ENCODE results near the gene LRP1B. TPM values are rescaled to one million over a fixed set of nuclear protein-coding genes. Genes with fewer than 3 reads are reported as not detected.

The LRP1B gene
- total RNA-seq, 4 donors from 2014 or later = 1.2 to 3.3 (median 2.6) TPM

DNA sequence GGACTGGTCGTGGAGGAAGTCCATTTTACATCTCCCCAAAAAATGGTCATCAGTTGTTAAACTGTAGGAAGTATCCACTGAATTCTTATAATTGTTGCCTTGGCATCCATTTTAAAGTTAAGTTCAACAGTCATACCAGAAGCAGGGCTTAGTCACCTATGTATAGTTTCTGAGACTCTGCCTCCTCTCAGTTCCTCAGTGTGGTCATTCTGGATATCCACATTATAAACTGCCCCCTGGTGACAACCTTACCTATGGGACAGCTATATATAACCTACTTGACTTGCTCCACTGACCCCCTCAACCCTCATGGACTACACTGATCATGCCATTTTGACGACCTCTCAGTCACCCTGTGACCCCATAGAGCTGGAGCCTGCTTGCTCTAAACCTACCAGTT, 617.0 kb downstream of the LRP1B start:
- Histone ChIP-seq H3K4me3 (no peak overlapping the region), H3K4me1 (no peaks in the 10 kb centered on the region), H3K27ac (no peak overlapping the region), H3K27me3 (no peaks in the 10 kb centered on the region), H3K36me3 (no peaks in the 10 kb centered on the region), H3K9me3 (no peaks in the 10 kb centered on the region)
- no peak for TF ChIP-seq POLR2A (IDR thresholded peaks at IDR 0.05)
- TF ChIP-seq, protein P1, sequence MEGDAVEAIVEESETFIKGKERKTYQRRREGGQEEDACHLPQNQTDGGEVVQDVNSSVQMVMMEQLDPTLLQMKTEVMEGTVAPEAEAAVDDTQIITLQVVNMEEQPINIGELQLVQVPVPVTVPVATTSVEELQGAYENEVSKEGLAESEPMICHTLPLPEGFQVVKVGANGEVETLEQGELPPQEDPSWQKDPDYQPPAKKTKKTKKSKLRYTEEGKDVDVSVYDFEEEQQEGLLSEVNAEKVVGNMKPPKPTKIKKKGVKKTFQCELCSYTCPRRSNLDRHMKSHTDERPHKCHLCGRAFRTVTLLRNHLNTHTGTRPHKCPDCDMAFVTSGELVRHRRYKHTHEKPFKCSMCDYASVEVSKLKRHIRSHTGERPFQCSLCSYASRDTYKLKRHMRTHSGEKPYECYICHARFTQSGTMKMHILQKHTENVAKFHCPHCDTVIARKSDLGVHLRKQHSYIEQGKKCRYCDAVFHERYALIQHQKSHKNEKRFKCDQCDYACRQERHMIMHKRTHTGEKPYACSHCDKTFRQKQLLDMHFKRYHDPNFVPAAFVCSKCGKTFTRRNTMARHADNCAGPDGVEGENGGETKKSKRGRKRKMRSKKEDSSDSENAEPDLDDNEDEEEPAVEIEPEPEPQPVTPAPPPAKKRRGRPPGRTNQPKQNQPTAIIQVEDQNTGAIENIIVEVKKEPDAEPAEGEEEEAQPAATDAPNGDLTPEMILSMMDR (IDR thresholded peaks at IDR 0.05) = no peak
- TF ChIP-seq EP300 (IDR thresholded peaks at IDR 0.05) = no peak
- DNase-seq (ENCODE audit: low spot score in 2 of 2) = no peak
- WGBS, 2 donors = 44 to 48% methylated on average over 2 of the region's 2 CpGs

DNA sequence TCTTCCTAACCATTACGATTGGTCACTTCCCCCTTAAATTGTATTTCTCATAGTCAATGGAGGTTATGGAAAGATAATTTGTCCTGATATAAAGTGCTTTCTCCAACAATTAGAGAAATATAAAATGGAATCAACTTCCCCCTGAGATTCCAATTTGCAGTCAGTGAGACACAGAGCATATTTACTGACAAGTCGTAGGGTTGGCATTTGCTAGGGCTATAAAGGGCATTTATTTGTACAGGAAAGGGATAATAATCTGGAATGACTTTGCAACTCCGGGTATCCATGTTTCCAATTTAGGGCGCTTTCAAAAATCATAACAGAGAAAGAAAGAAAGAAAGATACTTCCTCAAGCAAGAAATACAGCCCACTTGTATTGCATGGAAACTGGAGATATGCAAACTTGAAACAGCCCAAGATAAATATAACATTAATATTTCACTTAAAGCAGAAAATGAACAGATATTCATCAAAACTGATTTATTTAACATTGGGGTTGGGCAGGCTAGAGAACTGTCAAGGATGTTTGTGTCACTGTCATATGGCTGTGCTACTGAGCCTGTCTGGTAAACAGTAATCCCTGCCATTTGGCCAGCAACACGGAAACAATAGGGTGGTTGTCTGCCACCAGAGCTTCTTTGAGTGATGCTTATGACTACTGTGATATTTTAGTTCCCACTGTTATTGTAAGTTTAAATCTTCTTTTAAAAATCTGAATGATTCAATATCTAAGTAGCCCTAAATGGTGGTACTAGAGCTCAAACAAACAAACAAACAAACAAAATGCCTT, 621.8 kb downstream of the LRP1B start:
- no peaks in the 10 kb centered on the region for H3K9me3 ChIP-seq
- H3K36me3 ChIP-seq = no peaks in the 10 kb centered on the region
- H3K27ac ChIP-seq = no peak overlapping the region
- H3K4me3 ChIP-seq = no peak overlapping the region
- H3K4me1 ChIP-seq = no peaks in the 10 kb centered on the region
- no peak for DNase-seq (ENCODE audit: low spot score in 2 of 2)
- no peak for TF ChIP-seq EP300 (IDR thresholded peaks at IDR 0.05)
- TF ChIP-seq POLR2A (IDR thresholded peaks at IDR 0.05) = no peak
- TF ChIP-seq, protein P1 (IDR thresholded peaks at IDR 0.05) = no peak
- H3K27me3 ChIP-seq = no peaks in the 10 kb centered on the region
- WGBS, 2 donors = 45 to 46% methylated on average over 5 of the region's 5 CpGs

DNA sequence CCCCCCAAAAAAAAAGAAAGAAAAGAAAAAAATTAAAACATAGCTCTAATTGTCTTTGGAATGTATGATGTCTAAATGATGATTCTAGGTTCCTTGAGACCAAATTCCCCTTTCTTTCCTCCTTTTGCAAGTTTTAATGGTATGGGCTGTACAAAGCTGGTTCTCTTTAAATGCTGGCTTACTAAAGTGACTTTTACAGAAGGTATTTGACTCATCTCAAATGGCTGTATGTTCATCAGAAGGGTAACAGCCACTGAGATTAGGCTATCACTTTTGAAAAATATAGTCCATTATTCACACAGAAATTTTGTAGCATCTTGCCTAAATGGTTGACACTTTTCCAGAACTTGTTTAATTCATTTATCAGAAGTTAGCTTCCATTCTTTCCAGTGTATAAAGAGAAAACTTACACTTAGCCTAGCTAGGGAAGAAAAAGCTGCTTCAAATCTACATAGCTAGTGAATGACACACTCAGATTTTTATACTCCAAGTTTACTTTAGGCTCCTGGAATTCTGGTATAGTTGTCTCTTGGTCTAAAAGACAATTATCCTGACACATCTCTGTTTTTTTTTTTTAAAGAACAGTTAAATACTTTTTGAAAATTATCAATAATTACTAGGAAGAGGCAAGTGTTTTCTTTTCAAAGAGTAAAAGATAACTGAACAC, 622.6 kb downstream of the LRP1B start:
- DNase-seq (ENCODE audit: low spot score in 2 of 2) = no peak
- TF ChIP-seq POLR2A (IDR thresholded peaks at IDR 0.05) (no peak), EP300 (IDR thresholded peaks at IDR 0.05) (no peak)
- Histone ChIP-seq H3K9me3 (no peaks in the 10 kb centered on the region), H3K36me3 (no peaks in the 10 kb centered on the region), H3K4me1 (no peaks in the 10 kb centered on the region), H3K27ac (no peak overlapping the region), H3K27me3 (no peaks in the 10 kb centered on the region), H3K4me3 (no peak overlapping the region)

DNA sequence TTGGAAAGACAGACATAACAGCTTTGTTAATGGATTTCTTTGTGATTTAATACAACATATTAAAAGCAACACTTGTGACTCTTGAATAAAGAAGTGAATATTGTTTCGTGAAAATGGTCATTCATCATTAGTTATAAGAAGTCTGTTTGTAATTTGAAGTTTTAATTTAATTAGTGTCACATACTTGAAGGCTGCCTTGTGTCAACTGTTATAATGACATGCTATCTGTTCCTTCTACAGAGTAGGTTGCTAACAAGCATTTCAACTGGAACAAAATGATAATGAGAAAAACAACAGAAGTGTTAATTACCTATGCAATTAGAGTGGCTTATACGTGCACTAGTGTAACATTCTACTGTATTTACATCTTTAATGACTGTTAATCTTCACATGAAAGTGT, 624.7 kb downstream of the LRP1B start:
- Histone ChIP-seq H3K27me3 (no peaks in the 10 kb centered on the region), H3K36me3 (no peaks in the 10 kb centered on the region), H3K27ac (no peak overlapping the region), H3K9me3 (no peaks in the 10 kb centered on the region), H3K4me3 (no peak overlapping the region), H3K4me1 (no peaks in the 10 kb centered on the region)
- DNase-seq (ENCODE audit: low spot score in 2 of 2) = no peak
- 44 to 51% methylated on average over 2 of the region's 2 CpGs for WGBS, 2 donors
- TF ChIP-seq POLR2A (IDR thresholded peaks at IDR 0.05) (no peak), EP300 (IDR thresholded peaks at IDR 0.05) (no peak)
- TF ChIP-seq, protein P1 (IDR thresholded peaks at IDR 0.05) = no peak

DNA sequence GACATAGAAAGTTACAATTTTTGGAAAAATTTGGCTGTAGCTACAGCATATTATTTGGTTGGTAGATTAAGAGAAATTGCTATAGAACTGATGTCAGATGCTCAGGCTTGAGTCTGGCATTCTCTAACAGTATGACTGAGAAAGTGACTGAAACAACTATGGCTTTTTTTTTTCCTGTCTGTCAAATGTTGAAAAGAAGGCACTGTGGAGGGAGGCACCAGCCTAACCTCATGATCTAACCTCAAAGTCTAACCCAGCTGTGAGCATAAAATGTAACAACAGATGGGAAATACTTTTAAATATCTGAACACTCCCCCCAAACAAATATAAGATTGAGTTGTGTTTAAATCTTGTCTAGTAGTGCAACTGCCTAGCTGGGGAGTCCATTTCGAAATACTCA, 629.1 kb downstream of the LRP1B start:
- 97 to 98% methylated on average over 1 of the region's 1 CpG for WGBS, 2 donors
- no peaks in the 10 kb centered on the region for H3K9me3 ChIP-seq
- H3K4me1 ChIP-seq = no peaks in the 10 kb centered on the region
- H3K27me3 ChIP-seq = no peaks in the 10 kb centered on the region
- no peak overlapping the region for H3K4me3 ChIP-seq
- no peak for DNase-seq (ENCODE audit: low spot score in 2 of 2)
- H3K36me3 ChIP-seq = no peaks in the 10 kb centered on the region
- no peak overlapping the region for H3K27ac ChIP-seq
- TF ChIP-seq, protein P1 (IDR thresholded peaks at IDR 0.05) = no peak
- TF ChIP-seq EP300 (IDR thresholded peaks at IDR 0.05) (no peak), POLR2A (IDR thresholded peaks at IDR 0.05) (no peak)

Measured in tibial nerve (tissue), 4 donors.